Activated CD4-positive, alpha-beta T cell treated with anti-CD3 and anti-CD28 coated beads for 36 hours (primary cell): ENCODE results near the gene DPH1. TPM values are rescaled to one million over a fixed set of nuclear protein-coding genes. Genes with fewer than 3 reads are reported as not detected.

Experiments
- ATAC-seq: fragments of 200-7000 bp; cut with Tn5 transposase; one replicate; pipeline ENCODE4 v1.10.0; 2021; ENCODE audit warnings: mild to moderate bottlenecking, moderate library complexity
- CTCF ChIA-PET: fragments of 350-600 bp; sonication (Branson Sonifier 250); formaldehyde crosslinking; loops from one replicate; lab custom pipeline; 2021; ENCODE audit warnings: antibody characterized with exemption; lab: Charles Lee
- POLR2A ChIA-PET: fragments of 350-600 bp; sonication (Branson Sonifier 250); formaldehyde crosslinking; loops from one replicate; lab custom pipeline; 2021; ENCODE audit warnings: antibody characterized with exemption, inconsistent platforms; lab: Charles Lee
- DNase-seq: peaks from one replicate; pipeline ENCODE4 v3.0.0-alpha.2; 2020
- H3K27ac Mint-ChIP-seq: one replicate; pipeline ENCODE4 v1.8.0; 2021; ENCODE audit warnings: mixed read lengths
- H3K27me3 Mint-ChIP-seq: one replicate; pipeline ENCODE4 v1.8.0; 2021; ENCODE audit warnings: mixed read lengths
- H3K36me3 Mint-ChIP-seq: one replicate; pipeline ENCODE4 v1.8.0; 2021; ENCODE audit warnings: low read depth, mixed read lengths
- H3K4me1 Mint-ChIP-seq: one replicate; pipeline ENCODE4 v1.8.0; 2021; ENCODE audit warnings: mixed read lengths
- H3K4me3 Mint-ChIP-seq: one replicate; pipeline ENCODE4 v1.8.0; 2021; ENCODE audit warnings: mild to moderate bottlenecking, moderate library complexity, mixed read lengths
- H3K9me3 Mint-ChIP-seq: one replicate; pipeline ENCODE4 v1.8.0; 2021; ENCODE audit warnings: low read depth, mixed read lengths
- intact Hi-C, 2 experiments: fragments of 100-400 bp; cut with DNase I in 1 of 2; cut with micrococcal nuclease in 1 of 2; formaldehyde crosslinking; loops; one replicate each; pipeline versions ENCODE4 v1.14.2 to v1.15.1; 2022 to 2024; cut with DNase I, micrococcal nuclease
- total RNA-seq, 2 experiments: library from RNA; stranded (reverse); gene quantifications; one replicate each; pipeline ENCODE4 v1.2.3, GENCODE V29; 2021

DPH1 gene
- total RNA-seq, 2 experiments from 2014 or later: 29.1 to 37.0 TPM

GRCh38 chr17:2053380-2054261 is 23.7 kb downstream of the DPH1 start:
- CTCF ChIA-PET: interaction anchor here (0.6 to 7.5 kb wide), 16 partner anchors 12 to 693 kb away, joined by 3 to 87 read pairs (median 5); partner anchors contain the start of gene OVCA2
- H3K4me1 Mint-ChIP-seq: peaks cover 25% of the 10 kb centered on the region
- H3K4me3 Mint-ChIP-seq: peak overlapping the region; percentile 69
- H3K9me3 Mint-ChIP-seq: no peaks in the 10 kb centered on the region
- ATAC-seq (peak; percentile 24), DNase-seq (peak; percentile 90)
- H3K27me3 Mint-ChIP-seq: peaks cover 15% of the 10 kb centered on the region
- POLR2A ChIA-PET: no interaction called here
- H3K27ac Mint-ChIP-seq: no peak overlapping the region
- intact Hi-C loops: loop anchor here (1.0 to 5.0 kb wide), 14 partner anchors 17 to 659 kb away; partner anchors contain the start of genes TSR1 (in 2 of the 2), CLUH (in 1 of the 2), DPH1 (in 1 of the 2) and SGSM2 (in 1 of the 2)
- H3K36me3 Mint-ChIP-seq: peaks cover 5% of the 10 kb centered on the region

GRCh38 chr17:2054262-2054511 is 24.2 kb downstream of the DPH1 start:
- intact Hi-C loops: loop anchor here (1.0 to 5.0 kb wide), 14 partner anchors 16 to 658 kb away; partner anchors contain the start of genes TSR1 (in 2 of the 2), CLUH (in 1 of the 2), DPH1 (in 1 of the 2) and SGSM2 (in 1 of the 2)
- peaks cover 5% of the 10 kb centered on the region for H3K36me3 Mint-ChIP-seq
- ChIA-PET POLR2A (interaction anchor here (0.6 to 1.1 kb wide), 3 partner anchors 125 to 229 kb away, joined by 3 to 8 read pairs (median 5); no protein-coding TSS in a partner anchor), CTCF (interaction anchor here (0.5 to 7.5 kb wide), 22 partner anchors 10 to 371 kb away, joined by 3 to 87 read pairs (median 5); partner anchors contain the start of genes DPH1 and OVCA2)
- H3K27me3 Mint-ChIP-seq: peaks cover 15% of the 10 kb centered on the region
- no peaks in the 10 kb centered on the region for H3K9me3 Mint-ChIP-seq
- no peak overlapping the region for H3K27ac Mint-ChIP-seq
- DNase-seq (no peak), ATAC-seq (no peak)
- peak overlapping the region; percentile 69 for H3K4me3 Mint-ChIP-seq
- H3K4me1 Mint-ChIP-seq: peaks cover 19% of the 10 kb centered on the region

GRCh38 chr17:2054512-2055291 is 24.7 kb downstream of the DPH1 start, which contains the start of gene HIC1:
Gene HIC1 (plus strand): TSS chr17:2055103. CDS start chr17:2056691, 1,588 bp downstream.
- ChIA-PET CTCF (interaction anchor here (0.5 to 7.5 kb wide), 26 partner anchors 10 to 371 kb away, joined by 3 to 87 read pairs (median 5); partner anchors contain the start of genes DPH1 and OVCA2), POLR2A (interaction anchor here (0.6 to 1.1 kb wide), 6 partner anchors 124 to 255 kb away, joined by 3 to 8 read pairs (median 4); no protein-coding TSS in a partner anchor)
- DNase-seq: peak; percentile 89
- ATAC-seq: peak; percentile 62
- Mint-ChIP-seq H3K27ac (no peak within 1 kb of the TSS), H3K36me3 (peaks cover 9% of the 10 kb centered on the region), H3K4me1 (peaks cover 21% of the 10 kb centered on the region), H3K4me3 (peak within 1 kb of the TSS; percentile 69), H3K27me3 (peaks cover 18% of the 10 kb centered on the region), H3K9me3 (no peaks in the 10 kb centered on the region)
- intact Hi-C loops: loop anchor here (1.0 to 5.0 kb wide), 18 partner anchors 16 to 658 kb away; partner anchors contain the start of genes TSR1 (in 2 of the 2), CLUH (in 1 of the 2), DPH1 (in 1 of the 2) and SGSM2 (in 1 of the 2)

- Mint-ChIP-seq H3K27ac (no peak overlapping the region), H3K4me1 (peaks cover 22% of the 10 kb centered on the region), H3K27me3 (peaks cover 18% of the 10 kb centered on the region), H3K36me3 (peaks cover 17% of the 10 kb centered on the region), H3K9me3 (no peaks in the 10 kb centered on the region), H3K4me3 (peak overlapping the region; percentile 66)
- CTCF ChIA-PET: interaction anchor here (0.9 to 7.5 kb wide), 17 partner anchors 14 to 360 kb away, joined by 3 to 87 read pairs (median 5); partner anchors contain the start of gene OVCA2
- DNase-seq: peak; percentile 69
- POLR2A ChIA-PET: interaction anchor here (0.7 to 1.1 kb wide), 5 partner anchors 34 to 254 kb away, joined by 3 to 5 read pairs (median 3); no protein-coding TSS in a partner anchor
- intact Hi-C loops: loop anchor here (1.0 to 5.0 kb wide), 7 partner anchors 115 to 337 kb away; no protein-coding TSS in a partner anchor
- ATAC-seq: no peak
Observed at GRCh38 chr17:2055292-2056205, 25.6 kb downstream of the DPH1 start.

- peaks cover 22% of the 10 kb centered on the region for H3K4me1 Mint-ChIP-seq
- CTCF ChIA-PET: interaction anchor here (0.6 to 7.5 kb wide), 15 partner anchors 8 to 340 kb away, joined by 3 to 87 read pairs (median 4); partner anchors contain the start of genes OVCA2, SMG6 and SRR
- no peaks in the 10 kb centered on the region for H3K9me3 Mint-ChIP-seq
- DNase-seq: peak; percentile 75
- POLR2A ChIA-PET: interaction anchor here (1.4 kb wide), 1 partner anchor 33 kb away, joined by 4 read pairs; no protein-coding TSS in a partner anchor
- peak overlapping the region; percentile 66 for H3K4me3 Mint-ChIP-seq
- H3K27ac Mint-ChIP-seq: no peak overlapping the region
- H3K36me3 Mint-ChIP-seq: peaks cover 26% of the 10 kb centered on the region
- no peak for ATAC-seq
- peaks cover 18% of the 10 kb centered on the region for H3K27me3 Mint-ChIP-seq
- intact Hi-C loops: loop anchor here in 1 of 2 experiments (1.0 to 5.0 kb wide), 2 partner anchors 121 to 226 kb away; no protein-coding TSS in a partner anchor
Observed at GRCh38 chr17:2056206-2057174, 26.5 kb downstream of the DPH1 start.

- DNase-seq: peak; percentile 38
- CTCF ChIA-PET: interaction anchor here (0.6 to 7.5 kb wide), 20 partner anchors 9 to 341 kb away, joined by 3 to 87 read pairs (median 4); partner anchors contain the start of genes OVCA2, SMG6 and SRR
Observed at GRCh38 chr17:2057175-2057759, 27.3 kb downstream of the DPH1 start.

GRCh38 chr17:2057760-2058585 is 28.0 kb downstream of the DPH1 start:
- Mint-ChIP-seq H3K27me3 (peaks cover 10% of the 10 kb centered on the region), H3K4me3 (no peak overlapping the region), H3K27ac (no peak overlapping the region), H3K4me1 (peaks cover 15% of the 10 kb centered on the region), H3K36me3 (peaks cover 38% of the 10 kb centered on the region), H3K9me3 (no peaks in the 10 kb centered on the region)
- ATAC-seq (no peak), DNase-seq (peak; percentile 48)
- POLR2A ChIA-PET: interaction anchor here (0.8 to 1.9 kb wide), 5 partner anchors 31 to 205 kb away, joined by 3 to 4 read pairs (median 4); no protein-coding TSS in a partner anchor
- intact Hi-C loops: loop anchor here in 1 of 2 experiments (5.0 kb wide), 1 partner anchor 119 kb away; no protein-coding TSS in a partner anchor
- CTCF ChIA-PET: interaction anchor here (0.6 to 7.5 kb wide), 30 partner anchors 9 to 358 kb away, joined by 3 to 87 read pairs (median 4); partner anchors contain the start of genes SMG6 and SRR

More at GRCh38 chr17:2057175-2057759, 27.3 kb downstream of the DPH1 start:
- H3K27me3 Mint-ChIP-seq: peaks cover 11% of the 10 kb centered on the region
- no peak for ATAC-seq
- peaks cover 32% of the 10 kb centered on the region for H3K36me3 Mint-ChIP-seq
- H3K27ac Mint-ChIP-seq: no peak overlapping the region
- H3K9me3 Mint-ChIP-seq: no peaks in the 10 kb centered on the region
- H3K4me3 Mint-ChIP-seq: no peak overlapping the region
- peaks cover 16% of the 10 kb centered on the region for H3K4me1 Mint-ChIP-seq
- POLR2A ChIA-PET: interaction anchor here (0.8 to 1.9 kb wide), 3 partner anchors 32 to 206 kb away, joined by 4 read pairs; no protein-coding TSS in a partner anchor
- intact Hi-C loops: loop anchor here in 1 of 2 experiments (5.0 kb wide), 1 partner anchor 120 kb away; no protein-coding TSS in a partner anchor
